Measurements from ENCODE around the gene B4GALT5.
"Not testable (repeated sequence)": the region's sequence is repeated elsewhere in the genome, so short reads cannot be mapped to it uniquely, and the experiment has no call there.

Gene B4GALT5, protein sequence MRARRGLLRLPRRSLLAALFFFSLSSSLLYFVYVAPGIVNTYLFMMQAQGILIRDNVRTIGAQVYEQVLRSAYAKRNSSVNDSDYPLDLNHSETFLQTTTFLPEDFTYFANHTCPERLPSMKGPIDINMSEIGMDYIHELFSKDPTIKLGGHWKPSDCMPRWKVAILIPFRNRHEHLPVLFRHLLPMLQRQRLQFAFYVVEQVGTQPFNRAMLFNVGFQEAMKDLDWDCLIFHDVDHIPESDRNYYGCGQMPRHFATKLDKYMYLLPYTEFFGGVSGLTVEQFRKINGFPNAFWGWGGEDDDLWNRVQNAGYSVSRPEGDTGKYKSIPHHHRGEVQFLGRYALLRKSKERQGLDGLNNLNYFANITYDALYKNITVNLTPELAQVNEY

DNA sequence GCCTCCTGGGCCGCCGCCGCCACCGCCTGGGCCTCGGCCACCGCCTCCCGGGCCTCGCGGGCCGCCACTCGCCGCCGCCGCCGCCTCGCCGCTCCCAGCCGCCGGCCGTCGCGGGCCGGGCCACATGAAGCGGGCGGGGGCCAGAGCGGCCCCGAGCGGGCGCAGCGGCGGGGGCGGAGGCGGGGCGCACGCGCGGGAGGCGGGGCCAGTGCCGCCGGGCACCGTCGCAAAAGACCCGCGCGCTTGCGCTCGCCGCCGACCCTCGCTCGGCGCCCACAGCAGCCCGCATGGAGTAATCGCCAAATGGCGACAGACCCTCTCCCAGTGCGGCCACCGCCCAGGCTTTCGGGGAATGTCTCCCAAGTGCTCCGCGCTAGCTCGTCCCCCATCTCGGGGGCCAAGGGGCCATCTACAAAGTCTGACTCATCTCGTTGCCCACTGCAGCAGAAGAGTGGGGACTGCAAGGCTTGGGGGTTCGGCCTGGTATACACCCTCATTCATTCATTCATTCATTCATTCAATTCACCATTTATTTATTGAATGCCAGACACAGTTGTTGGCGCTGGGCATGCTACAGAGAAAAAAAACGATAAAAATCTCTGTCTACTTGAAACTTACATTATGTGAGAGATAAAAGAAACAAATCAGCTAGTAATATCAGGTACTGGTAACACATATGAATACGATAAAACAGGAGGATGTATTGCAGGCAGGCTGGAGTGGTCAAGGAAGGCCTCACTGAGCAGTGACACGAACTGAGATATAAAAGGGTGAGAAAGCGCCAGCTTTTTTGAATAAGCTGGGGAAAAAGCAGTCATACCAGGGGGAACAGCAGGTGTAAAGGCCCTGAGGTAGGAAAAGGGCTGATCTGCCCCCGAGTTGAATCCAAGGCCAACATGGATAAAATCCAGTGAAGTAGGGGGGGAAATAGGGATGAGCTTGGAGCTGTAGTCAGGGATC lies at the start of gene B4GALT5:
Gene B4GALT5, minus strand, starts transcription at position 126 of the 960 bp plus-strand sequence. CDS start 188 bp downstream, outside the sequence.
- in situ Hi-C loops (cut with HindIII; ENCODE audit: low sequenced_read_pairs) = no loop called here
- peak within 1 kb of the TSS; percentile 92 for H3K4me3 ChIP-seq (ENCODE audit: low read depth, low read length)
- TF ChIP-seq, protein P1, sequence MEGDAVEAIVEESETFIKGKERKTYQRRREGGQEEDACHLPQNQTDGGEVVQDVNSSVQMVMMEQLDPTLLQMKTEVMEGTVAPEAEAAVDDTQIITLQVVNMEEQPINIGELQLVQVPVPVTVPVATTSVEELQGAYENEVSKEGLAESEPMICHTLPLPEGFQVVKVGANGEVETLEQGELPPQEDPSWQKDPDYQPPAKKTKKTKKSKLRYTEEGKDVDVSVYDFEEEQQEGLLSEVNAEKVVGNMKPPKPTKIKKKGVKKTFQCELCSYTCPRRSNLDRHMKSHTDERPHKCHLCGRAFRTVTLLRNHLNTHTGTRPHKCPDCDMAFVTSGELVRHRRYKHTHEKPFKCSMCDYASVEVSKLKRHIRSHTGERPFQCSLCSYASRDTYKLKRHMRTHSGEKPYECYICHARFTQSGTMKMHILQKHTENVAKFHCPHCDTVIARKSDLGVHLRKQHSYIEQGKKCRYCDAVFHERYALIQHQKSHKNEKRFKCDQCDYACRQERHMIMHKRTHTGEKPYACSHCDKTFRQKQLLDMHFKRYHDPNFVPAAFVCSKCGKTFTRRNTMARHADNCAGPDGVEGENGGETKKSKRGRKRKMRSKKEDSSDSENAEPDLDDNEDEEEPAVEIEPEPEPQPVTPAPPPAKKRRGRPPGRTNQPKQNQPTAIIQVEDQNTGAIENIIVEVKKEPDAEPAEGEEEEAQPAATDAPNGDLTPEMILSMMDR (IDR thresholded peaks at IDR 0.05; ENCODE audit: low read depth, low read length) = no peak
- DNase-seq (ENCODE audit: low read depth, low spot score) = peak; percentile 83

DNA sequence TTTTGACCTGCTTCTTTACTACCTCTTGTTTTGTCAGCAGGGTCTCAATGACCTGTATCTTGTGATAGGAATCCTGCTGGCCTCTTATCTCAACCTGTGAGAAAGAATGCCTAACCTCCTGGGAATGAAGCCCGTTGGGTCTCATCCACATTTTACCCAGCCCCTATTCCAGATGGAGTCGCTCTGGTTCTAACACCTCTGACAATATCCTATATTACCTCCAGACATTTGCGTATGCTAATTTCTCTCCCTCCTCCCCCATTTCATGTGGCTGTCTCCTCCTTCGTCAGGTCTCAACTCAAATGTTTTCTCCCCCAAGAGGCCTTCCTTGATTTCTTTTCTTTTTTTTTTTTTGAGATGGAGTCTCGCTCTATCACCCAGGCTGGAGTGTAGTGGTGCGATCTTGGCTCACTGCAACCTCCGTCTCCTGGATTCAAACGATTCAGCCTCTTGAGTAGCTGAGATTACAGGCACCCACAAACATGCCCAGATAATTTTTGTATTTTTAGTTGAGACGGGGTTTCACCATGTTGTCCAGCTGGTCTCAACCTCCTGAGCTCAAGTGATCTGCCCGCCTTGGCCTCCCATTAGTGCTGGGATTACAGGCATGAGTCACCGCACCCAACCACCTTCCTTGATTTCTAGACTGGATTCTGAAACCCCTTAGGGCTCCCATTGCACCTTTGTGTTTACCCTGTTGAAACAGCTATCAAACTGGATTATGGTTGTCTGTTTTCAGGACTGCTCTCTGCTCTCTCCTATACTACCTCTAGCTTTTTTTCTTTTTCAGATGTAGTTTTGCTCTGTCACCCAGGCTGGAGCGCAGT lies 49.5 kb upstream of the B4GALT5 start:
- no peak for DNase-seq (ENCODE audit: low read depth, low spot score)
- H3K4me3 ChIP-seq (ENCODE audit: low read depth, low read length) = no peak overlapping the region
- TF ChIP-seq, protein P1 (IDR thresholded peaks at IDR 0.05; ENCODE audit: low read depth, low read length) = no peak
- in situ Hi-C loops (cut with HindIII; ENCODE audit: low sequenced_read_pairs) = no loop called here

DNA sequence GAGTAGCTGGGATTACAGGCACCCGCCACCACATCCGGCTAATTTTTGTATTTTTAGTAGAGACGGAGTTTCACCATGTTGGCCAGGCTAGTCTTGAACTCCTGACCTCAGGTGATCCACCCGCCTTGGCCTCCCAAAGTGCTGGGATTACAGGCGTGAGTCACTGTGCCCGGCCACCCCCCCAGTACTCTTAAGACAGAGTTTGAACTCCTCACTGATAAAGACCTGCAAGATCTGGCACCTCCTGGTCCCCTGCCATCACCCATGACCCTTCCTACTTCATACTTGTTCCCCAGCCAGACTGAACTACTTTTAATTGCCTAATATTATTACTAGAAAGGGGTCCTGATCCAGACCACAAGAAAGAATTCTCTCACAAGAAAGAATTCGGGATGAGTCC lies 48.2 kb upstream of the B4GALT5 start:
- H3K4me3 ChIP-seq (ENCODE audit: low read depth, low read length); in situ Hi-C loops (cut with HindIII; ENCODE audit: low sequenced_read_pairs); DNase-seq (ENCODE audit: low read depth, low spot score): not testable (repeated sequence)

DNA sequence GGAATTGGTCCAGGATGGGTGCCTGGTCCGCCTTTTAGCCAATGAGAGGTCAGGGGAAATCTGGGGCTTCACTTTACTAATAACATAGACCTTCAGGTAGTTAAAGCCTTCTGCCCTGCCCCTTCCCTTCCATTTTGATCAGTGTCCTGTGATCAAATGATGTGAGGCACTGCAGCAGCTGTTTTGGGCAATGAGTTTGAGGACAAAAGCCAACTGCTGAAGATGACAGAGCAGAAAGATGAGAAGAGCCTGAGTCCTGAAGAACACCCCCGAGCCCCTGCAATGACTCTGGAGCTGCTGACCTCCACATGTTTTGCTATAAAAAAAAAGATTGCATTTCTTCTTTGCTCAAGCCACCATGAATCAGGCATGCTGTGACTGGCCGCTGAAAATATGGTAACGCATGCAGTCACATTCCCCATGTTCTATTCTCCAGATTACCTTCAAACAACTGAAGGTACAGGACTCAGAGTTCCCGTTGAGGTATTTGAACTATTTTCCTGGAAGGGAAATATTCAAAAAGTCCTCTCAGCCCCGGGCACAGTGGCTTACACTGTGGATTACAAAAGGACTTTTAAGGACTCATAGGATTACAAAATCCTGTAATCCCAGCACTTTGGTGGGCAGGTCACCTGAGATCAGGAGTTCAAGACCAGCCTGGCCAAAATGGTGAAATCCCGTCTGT lies 45.7 kb upstream of the B4GALT5 start:
- TF ChIP-seq, protein P1 (IDR thresholded peaks at IDR 0.05; ENCODE audit: low read depth, low read length) = no peak
- in situ Hi-C loops (cut with HindIII; ENCODE audit: low sequenced_read_pairs) = no loop called here
- no peak overlapping the region for H3K4me3 ChIP-seq (ENCODE audit: low read depth, low read length)
- no peak for DNase-seq (ENCODE audit: low read depth, low spot score)

- TF ChIP-seq, protein P1 (IDR thresholded peaks at IDR 0.05; ENCODE audit: low read depth, low read length) = no peak
- H3K4me3 ChIP-seq (ENCODE audit: low read depth, low read length) = no peak overlapping the region
- in situ Hi-C loops (cut with HindIII; ENCODE audit: low sequenced_read_pairs) = no loop called here
- no peak for DNase-seq (ENCODE audit: low read depth, low spot score)
These were observed 45.1 kb upstream of the B4GALT5 start for GRCh38 chr20:49758781-49759180.

- no peak for DNase-seq (ENCODE audit: low read depth, low spot score)
- in situ Hi-C loops (cut with HindIII; ENCODE audit: low sequenced_read_pairs) = no loop called here
- TF ChIP-seq, protein P1 (IDR thresholded peaks at IDR 0.05; ENCODE audit: low read depth, low read length) = no peak
- no peak overlapping the region for H3K4me3 ChIP-seq (ENCODE audit: low read depth, low read length)
These were observed 43.9 kb upstream of the B4GALT5 start for GRCh38 chr20:49757597-49757996.
